GM18517 (cell line): ENCODE measurements around the gene AGRP.

Experiments
- ATAC-seq: cut with Tn5 transposase; IDR thresholded peaks from one replicate; pipeline ENCODE4 v1.9.1; 2021; ENCODE audit warnings: mild to moderate bottlenecking, moderate library complexity; ENCODE audit not compliant: unreplicated experiment

AGRP gene

DNA sequence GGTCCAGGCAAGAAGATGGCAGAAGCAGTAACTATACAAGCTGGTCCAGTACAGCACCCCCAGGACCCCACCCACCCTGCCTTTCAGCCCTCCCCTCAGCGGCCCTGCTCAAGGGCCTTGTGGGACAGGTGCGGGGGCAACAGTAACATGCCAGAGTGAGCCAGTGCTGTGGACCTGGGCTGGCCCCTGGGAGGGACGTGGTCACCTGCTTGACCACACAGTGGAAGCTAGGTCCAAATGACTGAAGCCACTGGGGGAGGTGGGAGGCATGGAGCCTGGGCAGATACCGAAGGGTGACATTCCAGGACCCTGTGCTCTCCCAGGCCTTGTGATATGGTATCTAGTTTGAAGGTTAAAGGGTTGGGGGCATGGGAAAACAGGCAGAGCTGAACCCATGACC is 19.7 kb downstream of the AGRP start:
- ATAC-seq: no peak

DNA sequence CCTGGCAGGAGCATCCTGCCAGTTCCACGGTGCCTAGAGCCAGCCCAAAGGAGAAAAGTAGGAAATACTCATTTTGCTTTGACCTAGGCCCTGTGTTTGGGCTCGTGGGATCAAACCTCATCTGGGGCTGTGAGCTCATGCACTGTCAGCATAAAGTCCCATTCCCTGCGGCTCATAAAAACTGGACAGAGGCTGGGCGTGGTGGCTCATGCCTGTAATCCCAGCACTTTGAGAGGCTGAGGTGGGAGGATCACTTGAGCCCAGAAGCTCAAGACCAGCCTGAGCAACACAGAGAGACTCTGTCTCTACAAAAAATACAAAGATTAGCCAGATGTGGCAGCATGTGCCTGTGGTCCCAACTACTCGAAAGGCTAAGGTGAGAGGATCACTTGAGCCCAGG is 20.3 kb downstream of the AGRP start:
- ATAC-seq: no peak

DNA sequence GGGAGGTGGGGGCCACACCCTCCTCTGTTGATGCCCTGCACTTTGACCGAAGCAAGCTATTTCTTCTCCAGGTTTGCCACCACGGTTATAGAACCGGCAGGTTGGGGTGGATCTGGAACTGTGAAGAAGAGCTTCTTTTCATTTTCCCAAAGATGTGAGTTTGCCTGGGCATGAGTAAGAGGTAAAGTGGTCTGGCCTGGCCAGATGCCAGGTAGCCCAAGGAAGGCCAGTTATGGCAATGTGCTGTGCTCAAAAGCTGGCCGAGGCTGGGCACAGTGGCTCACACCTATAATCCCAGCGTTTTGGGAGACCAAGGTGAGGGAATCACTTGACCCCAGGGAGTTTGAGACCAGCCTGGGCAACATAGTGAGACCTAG is 21.1 kb downstream of the AGRP start:
- ATAC-seq: no peak

DNA sequence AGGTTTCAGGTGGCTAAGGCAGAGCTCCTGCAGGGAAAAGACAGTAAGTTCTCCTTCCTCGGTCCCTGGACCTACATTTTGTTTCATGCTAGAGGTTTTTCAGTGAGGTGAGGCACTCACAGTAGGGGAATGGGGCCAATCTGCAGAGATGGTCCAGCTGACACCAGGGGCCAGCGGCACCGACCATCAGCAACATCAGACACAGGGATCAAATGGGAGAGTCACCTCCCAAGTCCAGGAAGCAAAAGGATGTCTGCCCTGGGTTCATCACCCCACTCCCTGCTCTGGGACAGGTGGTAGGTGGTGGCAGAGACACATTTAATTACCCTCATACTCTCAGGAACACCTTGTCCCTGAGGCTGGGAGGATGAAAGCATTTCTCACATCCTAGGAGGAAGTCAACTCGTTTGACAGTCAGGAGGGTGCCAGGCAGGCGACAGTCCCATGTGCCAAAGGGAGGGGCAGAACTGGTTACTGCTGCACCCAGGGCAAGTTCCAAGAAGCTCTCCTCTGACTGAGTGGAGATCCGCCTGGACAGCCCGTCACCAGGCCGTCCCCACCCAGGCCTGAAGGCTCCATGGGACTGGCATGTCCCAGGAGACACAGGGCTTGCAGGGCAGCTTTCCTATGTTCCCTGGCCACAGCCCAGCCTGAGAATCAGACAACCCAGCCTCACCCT is 21.6 kb downstream of the AGRP start:
- ATAC-seq: no peak

DNA sequence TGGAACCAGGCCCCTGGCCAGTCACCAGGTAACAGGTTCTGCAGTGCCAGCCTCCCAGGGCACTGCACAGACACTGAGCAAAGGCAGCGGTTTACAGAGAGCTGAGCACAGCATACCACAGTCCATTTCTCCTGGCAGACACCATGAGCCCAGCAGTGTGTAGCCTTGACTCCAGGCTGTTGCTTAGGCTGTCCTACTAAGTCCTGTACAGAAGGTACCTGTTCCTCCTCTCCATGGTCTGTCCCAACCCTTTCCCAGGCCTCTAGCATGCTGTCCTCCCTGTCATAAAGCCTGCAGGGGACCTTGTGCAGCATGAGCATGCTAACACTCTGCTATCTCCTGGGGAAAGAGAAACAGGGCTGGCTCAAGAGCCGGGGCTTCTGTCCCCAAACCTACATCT is 22.4 kb downstream of the AGRP start:
- ATAC-seq: no peak

DNA sequence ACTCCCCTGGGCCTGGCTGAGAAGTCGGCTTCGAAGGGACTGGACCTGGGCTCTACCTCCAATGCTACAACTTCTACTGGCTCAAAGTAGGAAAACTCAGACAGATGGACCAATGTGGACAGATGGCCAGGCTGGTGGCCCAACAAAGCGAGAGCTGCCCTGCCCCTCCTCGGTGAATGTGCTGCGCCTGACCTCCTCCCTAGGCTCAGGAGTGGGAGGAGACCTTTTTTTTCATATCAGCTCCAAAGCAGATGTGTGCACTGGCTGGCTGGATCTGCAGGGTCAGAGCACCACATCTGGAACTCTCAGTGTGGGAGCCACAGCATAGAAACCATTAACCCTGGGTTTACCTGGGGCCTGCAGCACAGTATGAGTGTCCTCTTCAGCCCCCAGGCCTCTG is 23.2 kb downstream of the AGRP start:
- ATAC-seq: no peak

DNA sequence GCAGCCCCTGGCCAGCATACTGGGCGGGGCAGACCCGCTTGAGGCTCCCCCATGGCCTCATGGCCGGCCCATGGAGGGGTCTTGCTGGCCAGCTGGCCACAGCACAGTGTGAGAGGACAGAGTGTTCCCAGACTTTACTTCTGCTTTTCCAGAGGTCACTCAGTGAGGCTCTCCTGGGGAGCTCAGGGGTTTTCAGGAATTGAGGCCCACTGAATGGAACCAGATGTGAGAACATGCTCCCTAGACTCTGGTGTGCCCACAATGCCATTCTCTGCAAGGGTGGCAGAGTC is 23.5 kb downstream of the AGRP start:
- no peak for ATAC-seq

DNA sequence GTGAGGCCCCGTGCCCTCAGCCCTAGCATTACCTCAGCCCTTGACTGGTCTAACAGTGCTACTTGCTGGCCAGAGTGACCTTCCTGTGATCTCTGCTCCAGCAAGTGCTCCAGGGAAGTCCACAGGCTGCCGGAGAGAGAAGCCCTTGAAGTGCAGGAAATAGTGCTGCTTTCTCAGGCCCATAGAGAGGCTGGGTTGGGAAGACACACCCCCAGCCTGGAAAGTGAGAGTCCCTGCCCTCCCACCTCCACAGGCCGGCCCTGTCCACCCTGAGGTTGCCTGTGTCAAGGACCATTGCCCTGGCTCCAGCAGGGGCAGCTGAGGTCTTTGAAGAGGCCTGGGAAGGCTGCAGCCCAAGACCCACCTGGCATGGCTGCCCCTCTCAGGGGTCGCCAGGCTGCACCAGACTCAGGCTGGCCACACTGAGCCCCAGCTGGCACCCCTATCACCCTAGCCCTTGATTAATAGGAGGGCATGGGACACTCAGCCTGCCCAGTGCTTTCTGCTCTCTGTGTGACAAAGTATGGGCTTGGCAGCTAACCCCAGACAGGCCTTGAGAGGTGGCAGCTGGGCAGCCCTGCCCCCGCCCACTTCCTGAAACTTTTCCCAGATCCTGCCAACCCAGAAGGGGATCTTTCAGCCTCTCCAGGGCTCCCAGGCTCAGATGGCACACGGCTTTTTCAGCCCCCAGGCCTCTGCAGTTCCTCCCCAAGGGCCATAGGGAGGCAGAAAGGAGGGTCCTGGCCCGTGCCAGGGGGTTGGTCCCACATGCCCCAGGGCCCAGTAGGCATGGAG is 24.1 kb downstream of the AGRP start:
- no peak for ATAC-seq

DNA sequence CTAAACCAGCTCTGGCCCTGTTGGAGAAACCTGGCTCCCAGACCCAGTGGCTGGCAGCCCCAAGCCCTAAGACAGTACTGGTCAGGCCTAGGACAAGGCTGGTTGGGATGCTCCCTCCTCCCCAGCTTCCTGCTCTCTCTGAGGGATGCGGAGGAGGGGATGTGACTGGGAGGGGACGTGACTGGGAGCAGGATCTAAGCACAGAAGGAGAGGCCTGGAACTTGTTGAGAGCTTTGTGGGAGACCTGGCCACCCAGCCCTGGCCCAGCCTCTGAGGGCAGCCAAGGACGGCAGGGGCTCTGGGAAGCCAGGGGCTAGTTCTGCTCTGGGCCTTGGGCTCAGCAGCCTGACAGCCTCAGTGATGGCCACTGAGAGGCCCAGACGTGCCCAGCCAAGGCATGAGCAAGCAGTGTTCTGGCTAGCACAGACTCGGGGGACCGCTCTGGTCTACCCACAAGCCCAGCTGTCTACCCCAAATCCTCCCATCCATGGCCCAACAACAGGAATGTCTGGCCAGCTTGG is 25.2 kb downstream of the AGRP start:
- no peak for ATAC-seq

DNA sequence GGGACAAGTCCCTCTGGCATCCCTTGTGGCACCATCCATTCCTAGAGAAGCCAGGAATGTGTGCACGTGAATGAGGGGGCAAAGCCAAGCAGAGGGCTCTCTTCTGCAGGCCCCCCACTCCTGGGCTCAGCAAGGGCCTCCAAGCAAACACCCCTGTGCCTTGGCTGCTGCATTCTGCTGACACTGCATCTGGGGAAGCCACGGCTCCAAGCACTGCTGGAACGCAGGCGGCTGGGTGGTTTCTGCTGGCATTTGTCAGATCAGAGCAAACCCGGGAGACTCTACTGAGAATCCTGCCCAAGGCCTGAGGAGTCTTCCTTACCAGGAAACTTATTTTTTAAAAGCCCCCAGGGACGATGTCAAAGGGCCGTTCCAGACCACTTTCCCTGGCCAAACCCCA is 25.7 kb downstream of the AGRP start:
- ATAC-seq: no peak

DNA sequence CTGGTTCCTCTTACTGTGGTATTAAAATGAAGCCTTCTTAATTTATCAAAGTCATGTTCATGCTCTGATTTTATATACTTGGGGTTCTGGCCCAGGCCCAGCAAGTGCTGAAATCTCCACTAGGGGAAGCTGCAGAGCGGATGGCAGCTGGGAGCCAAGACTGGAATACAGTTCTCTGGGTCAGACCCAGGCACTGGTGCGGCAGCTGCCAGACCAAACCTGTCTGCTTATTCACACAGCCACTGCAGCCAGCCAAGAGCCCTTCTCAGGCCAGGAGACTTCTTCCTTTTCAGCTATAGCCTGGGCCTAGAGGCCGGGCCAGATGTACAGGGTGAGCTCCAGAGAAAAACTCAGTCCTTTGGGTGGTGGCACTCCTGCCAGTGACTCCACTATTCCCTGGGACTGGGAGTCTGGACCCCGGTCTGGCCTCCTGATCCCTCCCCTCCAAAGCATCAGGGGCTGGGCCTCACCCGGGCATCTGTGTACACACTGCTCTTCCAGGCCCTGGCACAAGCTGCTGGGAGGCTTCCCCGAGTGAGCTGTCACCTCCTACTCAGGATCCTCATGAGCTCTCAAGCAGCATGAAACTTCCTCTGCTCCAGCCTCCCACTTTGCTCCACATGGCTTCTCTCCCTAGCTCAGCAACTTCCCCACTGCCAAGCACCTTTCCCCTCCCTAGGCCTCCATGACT is 26.8 kb downstream of the AGRP start:
- ATAC-seq: no peak

DNA sequence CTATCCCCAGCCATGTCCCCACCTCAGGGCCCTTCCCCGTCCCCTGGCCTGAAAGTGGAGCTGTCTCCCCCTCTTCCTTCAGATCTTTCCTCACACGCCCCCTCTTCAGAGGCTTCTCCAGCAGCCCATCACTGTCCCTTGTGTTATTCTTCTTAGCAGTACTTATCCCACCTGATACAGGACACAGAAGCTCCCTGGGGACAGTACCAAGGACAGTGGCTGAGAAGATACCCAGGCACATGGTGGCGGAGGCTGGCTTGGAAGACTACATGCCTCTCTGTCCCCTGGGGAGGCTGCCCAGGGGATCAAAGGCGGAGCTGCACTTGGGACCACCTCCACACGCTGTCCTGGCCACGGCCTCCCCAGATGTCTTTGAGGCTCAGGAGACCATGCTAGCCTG is 28.5 kb downstream of the AGRP start:
- no peak for ATAC-seq

DNA sequence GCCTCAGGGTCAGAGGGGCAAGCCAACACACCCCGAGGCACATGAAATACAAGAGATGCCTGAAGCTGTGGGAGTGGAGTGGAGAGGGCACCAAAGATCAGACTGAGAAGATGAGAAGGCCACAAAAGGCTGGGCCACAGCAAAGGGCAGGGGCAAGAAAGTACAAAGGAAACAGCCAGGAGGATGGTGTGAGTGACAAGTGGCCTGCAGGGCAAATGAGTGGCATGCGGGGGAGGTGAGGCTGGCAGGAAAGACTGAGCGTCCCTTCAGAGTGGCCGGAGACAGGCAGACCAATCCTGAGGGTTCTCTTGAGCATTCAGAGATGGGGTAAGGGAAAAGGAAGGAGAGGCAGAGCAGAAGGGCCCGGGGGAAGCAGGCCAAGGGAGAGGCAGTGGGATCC is 29.2 kb downstream of the AGRP start:
- no peak for ATAC-seq

DNA sequence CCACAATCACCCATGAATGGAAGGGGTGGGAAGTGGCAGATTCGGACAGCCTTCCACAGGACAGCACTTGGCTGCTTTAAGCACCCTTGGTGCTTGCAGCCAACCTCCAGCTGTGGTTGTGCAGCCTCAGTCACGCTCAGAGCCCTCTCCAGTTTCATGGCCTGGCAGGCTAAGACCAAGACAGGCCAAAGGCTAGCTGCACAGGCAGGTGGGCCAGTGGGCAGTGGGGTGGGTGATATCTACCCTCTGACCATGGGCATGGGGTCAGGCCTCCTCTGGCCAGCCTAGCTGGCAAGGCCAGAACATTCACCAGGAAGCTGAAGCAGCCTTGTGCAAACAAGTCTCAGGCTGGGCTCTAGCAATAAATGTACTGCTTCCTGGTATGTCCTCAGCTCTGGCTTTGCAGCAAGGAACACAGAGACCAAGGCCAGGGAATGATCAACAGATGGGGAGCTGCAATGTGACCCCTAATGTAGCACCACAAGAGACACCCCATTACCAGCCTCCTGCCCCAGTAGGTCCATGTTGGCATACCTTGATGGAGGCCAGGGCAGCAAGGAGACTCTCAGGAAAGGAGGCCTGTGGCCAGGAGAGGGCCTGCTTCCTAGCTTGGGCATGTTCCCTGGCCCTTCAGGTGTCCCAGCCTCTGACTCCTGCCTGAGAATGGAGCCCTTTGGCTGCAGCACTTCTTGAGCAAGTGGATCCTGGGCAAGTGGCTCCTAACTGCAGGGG is 31.5 kb downstream of the AGRP start:
- ATAC-seq: no peak

DNA sequence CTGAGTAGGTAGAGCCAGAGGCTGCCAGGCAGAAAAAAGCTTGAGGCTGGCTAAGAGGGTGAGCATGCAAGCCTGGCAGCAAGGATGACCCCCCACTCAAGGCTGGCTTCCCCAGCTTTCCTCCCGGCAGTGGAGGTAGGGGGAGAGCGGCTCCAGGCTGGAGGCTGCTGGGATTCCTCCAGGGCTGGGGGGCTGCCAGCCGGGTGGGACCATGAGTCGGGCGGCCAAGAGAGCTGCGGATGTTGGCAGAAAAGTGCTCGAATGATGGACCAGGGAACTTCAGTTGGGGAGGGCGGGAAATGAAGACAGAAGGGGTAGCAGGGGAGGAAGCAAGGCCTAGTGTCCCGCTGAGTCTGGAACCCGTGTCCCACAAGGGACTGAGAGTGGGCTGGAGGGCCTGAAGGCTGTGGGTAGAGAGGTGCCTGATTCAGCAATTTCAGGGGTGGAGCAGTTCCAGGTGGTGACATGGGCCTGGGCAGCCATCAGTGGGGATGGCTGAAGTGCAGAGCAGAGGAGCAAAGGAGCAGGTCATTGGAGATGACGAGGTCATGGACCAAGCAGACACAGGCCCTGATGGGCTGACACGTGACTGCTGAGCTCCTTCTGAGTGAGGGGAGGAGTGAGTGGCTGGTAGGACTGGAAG is 32.2 kb downstream of the AGRP start:
- no peak for ATAC-seq

DNA sequence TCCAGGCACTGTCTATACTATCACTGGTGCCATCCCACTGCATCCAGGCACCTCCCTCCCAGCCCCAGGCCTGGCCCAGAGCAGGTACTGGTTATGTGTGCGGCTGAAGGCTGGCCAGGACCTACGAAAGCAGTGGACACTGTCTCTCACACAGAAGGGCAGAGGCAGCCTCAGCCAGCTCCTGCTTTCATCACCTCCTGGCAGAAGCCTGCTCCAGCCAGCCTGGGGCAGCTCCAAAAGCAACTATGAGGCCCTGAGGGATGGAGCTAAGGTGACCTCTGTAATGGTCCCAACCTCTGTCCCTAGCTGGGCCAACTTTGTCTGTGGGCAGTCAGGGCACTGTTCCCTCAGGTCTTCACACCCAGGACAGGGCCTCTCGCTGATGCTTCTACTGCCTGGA is 33.6 kb downstream of the AGRP start:
- ATAC-seq: no peak

DNA sequence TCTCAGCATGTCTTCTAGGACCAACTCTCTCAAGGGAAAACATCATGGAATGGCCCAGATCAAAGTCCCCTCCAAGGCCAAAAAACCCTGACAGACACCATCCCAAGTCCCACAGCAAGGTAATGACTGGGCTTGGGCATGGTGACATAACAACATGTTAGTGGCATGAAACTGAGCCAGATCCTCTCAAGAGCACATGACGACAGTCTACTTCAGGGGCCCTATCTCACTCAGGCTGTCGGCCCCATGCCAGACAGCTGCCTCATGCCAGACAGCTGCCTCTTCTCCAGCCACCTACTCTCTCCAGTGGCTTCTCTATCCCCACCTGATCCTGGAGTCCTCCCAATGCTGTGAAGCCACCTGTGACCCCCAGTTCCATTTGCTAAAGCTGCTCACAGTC is 34.0 kb downstream of the AGRP start:
- no peak for ATAC-seq

DNA sequence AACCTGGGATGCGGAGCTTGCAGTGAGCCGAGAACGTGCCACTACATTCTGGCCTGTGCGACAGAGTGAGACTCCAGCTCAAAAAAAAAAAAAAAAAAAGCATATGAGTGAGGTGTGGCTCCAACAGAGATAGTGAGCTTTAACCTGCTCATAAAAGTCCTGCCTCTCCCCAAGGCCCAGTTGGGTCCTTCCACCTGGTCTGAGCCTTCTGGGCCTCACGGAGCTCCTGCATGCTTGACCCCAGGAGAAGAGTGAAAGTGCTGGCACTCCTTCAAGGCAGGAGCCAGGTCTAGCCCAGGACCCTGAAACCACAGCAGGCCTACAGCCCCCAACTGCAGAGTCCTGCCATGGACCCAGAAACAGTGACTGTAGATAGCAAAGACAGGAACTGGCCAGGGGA is 34.8 kb downstream of the AGRP start:
- ATAC-seq: no peak

DNA sequence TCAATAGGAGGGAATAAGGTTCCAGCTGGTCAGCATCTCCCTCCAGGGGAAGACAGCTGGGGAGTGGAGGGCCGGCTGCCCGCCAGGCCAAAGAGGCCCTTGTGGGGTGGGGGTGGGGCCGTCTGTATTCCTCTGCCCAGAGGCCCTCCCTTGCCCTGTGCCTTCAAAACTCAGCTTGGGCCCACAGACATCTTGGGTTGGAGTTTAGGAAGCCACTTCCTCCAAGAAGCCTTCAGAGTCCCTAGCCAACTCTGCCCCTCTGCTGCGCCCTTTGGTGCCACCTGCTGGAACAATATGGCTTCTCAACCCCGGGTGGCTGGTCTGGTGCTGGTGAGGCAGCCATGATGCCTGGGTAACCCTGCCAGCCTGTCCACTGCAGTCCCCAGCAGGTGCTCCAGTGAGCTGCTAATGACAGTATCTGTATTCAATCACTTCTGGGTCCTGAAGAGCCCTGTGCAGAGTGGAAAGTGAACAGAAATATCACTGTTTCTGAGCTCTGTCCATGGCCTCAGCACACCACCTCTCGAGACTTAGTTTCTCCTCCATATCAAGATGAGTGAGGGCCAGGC is 35.8 kb downstream of the AGRP start:
- no peak for ATAC-seq

DNA sequence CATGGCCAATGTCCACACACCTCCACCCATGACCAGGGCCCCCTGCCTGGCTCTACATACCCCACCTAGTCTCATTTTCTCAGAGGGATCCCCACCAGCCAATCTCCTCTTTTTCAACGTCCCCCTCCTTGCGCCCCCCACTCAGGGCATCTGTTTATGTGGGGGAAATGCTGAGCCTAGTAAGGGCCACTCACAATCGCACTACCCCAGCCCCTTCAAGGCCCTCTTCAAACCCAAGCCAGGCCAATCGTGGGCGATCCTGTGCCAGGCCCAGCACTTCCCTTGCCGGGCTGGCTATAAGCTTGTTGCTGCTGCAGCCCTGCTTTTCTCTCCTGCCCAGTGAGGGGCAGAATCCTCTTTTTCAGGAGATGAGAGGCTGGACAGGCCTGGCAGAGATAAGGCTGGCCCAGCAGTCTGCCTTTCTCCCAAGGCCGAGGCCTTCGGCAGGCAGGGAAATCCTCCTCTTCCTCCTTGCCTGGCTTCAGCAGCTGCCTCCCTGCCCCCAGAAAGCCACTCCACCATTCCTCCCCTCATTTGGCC is 36.3 kb downstream of the AGRP start:
- no peak for ATAC-seq
